Liver (tissue), 9 donors: Measurements from ENCODE around the gene ZNF410. TPM values are rescaled to one million over a fixed set of nuclear protein-coding genes. Genes with fewer than 3 reads are reported as not detected.

ENCODE experiments used
- DNase-seq: peaks from one replicate; pipeline ENCODE4 v3.0.0-alpha.2; 2017; ENCODE audit warnings: low spot score
- H3K27ac ChIP-seq, 2 donors: one replicate each; pipeline ENCODE4 v1.7.0; 2013; ENCODE audit warnings: inconsistent platforms in 2 of 2, low read length in 2 of 2, control low read depth in 1 of 2, low read depth in 1 of 2, mild to moderate bottlenecking in 1 of 2
- H3K27me3 ChIP-seq, 4 donors: one replicate each; pipeline versions ENCODE4 v1.6.1 to v1.7.0; 2013; ENCODE audit warnings: low read length in 3 of 4, inconsistent platforms in 1 of 4, mild to moderate bottlenecking in 1 of 4, moderate library complexity in 1 of 4; ENCODE audit not compliant: control insufficient read depth in 4 of 4, insufficient read depth in 4 of 4
- H3K36me3 ChIP-seq, 4 donors: one replicate each; pipeline versions ENCODE4 v1.6.1 to v1.7.0; 2013; ENCODE audit warnings: low read length in 3 of 4, mild to moderate bottlenecking in 3 of 4, low read depth in 1 of 4, moderate library complexity in 1 of 4; ENCODE audit not compliant: control insufficient read depth in 4 of 4, insufficient read depth in 3 of 4
- H3K4me1 ChIP-seq, 4 donors: one replicate each; pipeline versions ENCODE4 v1.6.1 to v1.7.0; 2013; ENCODE audit warnings: low read length in 3 of 4, mild to moderate bottlenecking in 3 of 4, moderate library complexity in 1 of 4; ENCODE audit not compliant: control insufficient read depth in 4 of 4, insufficient read depth in 4 of 4
- H3K4me3 ChIP-seq, 3 donors: one replicate each; pipeline versions ENCODE4 v1.6.1 to v1.7.0; 2013; ENCODE audit warnings: low read length in 3 of 3, control low read depth in 1 of 3, low read depth in 1 of 3, mild to moderate bottlenecking in 1 of 3
- H3K9ac ChIP-seq, 2 donors: one replicate each; pipeline ENCODE4 v1.7.0; 2013; ENCODE audit warnings: low read length in 2 of 2, mild to moderate bottlenecking in 2 of 2, moderate library complexity in 2 of 2, control low read depth in 1 of 2, low read depth in 1 of 2
- H3K9me3 ChIP-seq, 4 donors: one replicate each; pipeline versions ENCODE4 v1.6.1 to v1.7.0; 2013; ENCODE audit warnings: low read length in 3 of 4; ENCODE audit not compliant: control insufficient read depth in 4 of 4
- ATF3 ChIP-seq: IDR thresholded peaks from 2 replicates; pipeline ENCODE4 v1.6.1; 2016; ENCODE audit warnings: antibody characterized with exemption
- EGR1 ChIP-seq, 2 donors: IDR thresholded peaks; 2 replicates each; pipeline ENCODE4 v1.6.1; 2016 to 2018; ENCODE audit warnings: antibody characterized with exemption in 2 of 2, low read depth in 2 of 2
- FOXA1 ChIP-seq: IDR thresholded peaks from 2 replicates; pipeline ENCODE4 v1.6.1; 2016; ENCODE audit warnings: antibody characterized with exemption
- FOXA2 ChIP-seq: IDR thresholded peaks from 2 replicates; pipeline ENCODE4 v1.6.1; 2016; ENCODE audit warnings: antibody characterized with exemption
- GABPA ChIP-seq, 2 donors: IDR thresholded peaks in 1 of 2; conservative IDR thresholded peaks in 1 of 2; 2 replicates each; pipeline ENCODE4 v1.6.1; 2016; ENCODE audit warnings: antibody characterized with exemption in 2 of 2, mild to moderate bottlenecking in 1 of 2, moderate library complexity in 1 of 2
- HNF4A ChIP-seq, 2 donors: conservative IDR thresholded peaks; 2 replicates each; pipeline ENCODE4 v1.6.1; 2016; ENCODE audit warnings: antibody characterized with exemption in 2 of 2, mild to moderate bottlenecking in 2 of 2
- HNF4G ChIP-seq: IDR thresholded peaks from 2 replicates; pipeline ENCODE4 v1.6.1; 2016; ENCODE audit warnings: antibody characterized with exemption
- JUND ChIP-seq, 2 donors: IDR thresholded peaks; 2 replicates each; pipeline ENCODE4 v1.6.1; 2016; ENCODE audit warnings: antibody characterized with exemption in 2 of 2
- MAX ChIP-seq: IDR thresholded peaks from 2 replicates; pipeline ENCODE4 v1.6.1; 2016; ENCODE audit warnings: antibody characterized with exemption
- NR2F2 ChIP-seq: IDR thresholded peaks from 2 replicates; pipeline ENCODE4 v1.6.1; 2016; ENCODE audit warnings: antibody characterized with exemption
- RAD21 ChIP-seq, 2 donors: IDR thresholded peaks; 2 replicates each; pipeline ENCODE4 v1.6.1; 2016; ENCODE audit warnings: antibody characterized with exemption in 2 of 2, mild to moderate bottlenecking in 2 of 2
- RXRA ChIP-seq, 2 donors: IDR thresholded peaks; 2 replicates each; pipeline ENCODE4 v1.6.1; 2017 to 2018; ENCODE audit warnings: antibody characterized with exemption in 2 of 2, mild to moderate bottlenecking in 1 of 2
- SP1 ChIP-seq: IDR thresholded peaks from 2 replicates; pipeline ENCODE4 v1.6.1; 2018; ENCODE audit warnings: antibody characterized with exemption, mild to moderate bottlenecking
- TAF1 ChIP-seq: conservative IDR thresholded peaks from 2 replicates; pipeline ENCODE4 v1.6.1; 2016; ENCODE audit warnings: antibody characterized with exemption, mild to moderate bottlenecking
- YY1 ChIP-seq: IDR thresholded peaks from 2 replicates; pipeline ENCODE4 v1.6.1; 2016; ENCODE audit warnings: antibody characterized with exemption, mild to moderate bottlenecking
- WGBS: extraction: QIAGEN DNeasy Blood & Tissue Kit; methylation state at CpG from one replicate; pipeline ENCODE4 v1.1.7; 2013; 5-methylcytosine and 5-hydroxymethylcytosine counted together
- polyA plus RNA-seq, 2 donors: library from polyadenylated mRNA; stranded (reverse) in 1 of 2; unstranded in 1 of 2; fragments of 200-250 nt in 1 of 2; fragments of >200 nt in 1 of 2; fragmentation: Nextera tagmentation in 1 of 2; extraction: Ambion mirVana in 1 of 2; gene quantifications; one replicate each; pipeline versions ENCODE4 v1.2.1 to v1.2.3, GENCODE V29; 2013 to 2015
- total RNA-seq, 2 donors: library from RNA; depleted of rRNA; stranded (reverse); fragments of >200 nt; gene quantifications; one replicate each; pipeline ENCODE4 v1.2.3, GENCODE V29; 2014
- TF ChIP-seq, protein P1 (sequence below): IDR thresholded peaks from 2 replicates; pipeline ENCODE4 v1.6.1; 2016; ENCODE audit warnings: antibody characterized with exemption, mild to moderate bottlenecking
- TF ChIP-seq, protein P2 (sequence below): IDR thresholded peaks from 2 replicates; pipeline ENCODE4 v1.6.1; 2016; ENCODE audit warnings: antibody characterized with exemption
- TF ChIP-seq, protein P3 (sequence below): fragments of 150-350 bp; IDR thresholded peaks from 2 replicates; pipeline ENCODE4 v1.5.1; 2017; ENCODE audit warnings: improper control_type of control experiment, low read depth, low read length; ENCODE audit not compliant: missing input control
- donor health status: healthy.
- donor health status: healthy.
- donor health status: healthy.
- donor health status: healthy.
- donor health status: healthy.

The ZNF410 gene
- total and polyA plus RNA-seq, 4 donors: 11.2 to 33.0 (median 21.6) TPM

GRCh38 chr14:73903028-73903427 is 16.4 kb downstream of the ZNF410 start:
- TF ChIP-seq TAF1: no peak
- TF ChIP-seq RXRA (IDR thresholded peaks at IDR 0.05): no peak
- TF ChIP-seq HNF4G: no peak
- TF ChIP-seq HNF4A (conservative IDR thresholded peaks at IDR 0.05): no peak
- TF ChIP-seq YY1: no peak
- no peak for TF ChIP-seq EGR1 (IDR thresholded peaks at IDR 0.05; ENCODE audit: low read depth in 2 of 2)
- no peak for TF ChIP-seq MAX
- TF ChIP-seq, protein P1, sequence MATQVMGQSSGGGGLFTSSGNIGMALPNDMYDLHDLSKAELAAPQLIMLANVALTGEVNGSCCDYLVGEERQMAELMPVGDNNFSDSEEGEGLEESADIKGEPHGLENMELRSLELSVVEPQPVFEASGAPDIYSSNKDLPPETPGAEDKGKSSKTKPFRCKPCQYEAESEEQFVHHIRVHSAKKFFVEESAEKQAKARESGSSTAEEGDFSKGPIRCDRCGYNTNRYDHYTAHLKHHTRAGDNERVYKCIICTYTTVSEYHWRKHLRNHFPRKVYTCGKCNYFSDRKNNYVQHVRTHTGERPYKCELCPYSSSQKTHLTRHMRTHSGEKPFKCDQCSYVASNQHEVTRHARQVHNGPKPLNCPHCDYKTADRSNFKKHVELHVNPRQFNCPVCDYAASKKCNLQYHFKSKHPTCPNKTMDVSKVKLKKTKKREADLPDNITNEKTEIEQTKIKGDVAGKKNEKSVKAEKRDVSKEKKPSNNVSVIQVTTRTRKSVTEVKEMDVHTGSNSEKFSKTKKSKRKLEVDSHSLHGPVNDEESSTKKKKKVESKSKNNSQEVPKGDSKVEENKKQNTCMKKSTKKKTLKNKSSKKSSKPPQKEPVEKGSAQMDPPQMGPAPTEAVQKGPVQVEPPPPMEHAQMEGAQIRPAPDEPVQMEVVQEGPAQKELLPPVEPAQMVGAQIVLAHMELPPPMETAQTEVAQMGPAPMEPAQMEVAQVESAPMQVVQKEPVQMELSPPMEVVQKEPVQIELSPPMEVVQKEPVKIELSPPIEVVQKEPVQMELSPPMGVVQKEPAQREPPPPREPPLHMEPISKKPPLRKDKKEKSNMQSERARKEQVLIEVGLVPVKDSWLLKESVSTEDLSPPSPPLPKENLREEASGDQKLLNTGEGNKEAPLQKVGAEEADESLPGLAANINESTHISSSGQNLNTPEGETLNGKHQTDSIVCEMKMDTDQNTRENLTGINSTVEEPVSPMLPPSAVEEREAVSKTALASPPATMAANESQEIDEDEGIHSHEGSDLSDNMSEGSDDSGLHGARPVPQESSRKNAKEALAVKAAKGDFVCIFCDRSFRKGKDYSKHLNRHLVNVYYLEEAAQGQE: no peak
- Histone ChIP-seq H3K9me3 (no peaks in the 10 kb centered on the region), H3K4me3 (no peak overlapping the region), H3K9ac (no peak overlapping the region), H3K36me3 (peaks cover 10 to 61% (median 50%) of the 10 kb centered on the region in 4 donors), H3K27ac (no peak overlapping the region), H3K27me3 (no peaks in the 10 kb centered on the region), H3K4me1 (no peaks in the 10 kb centered on the region)
- no peak for DNase-seq
- 82% methylated on average over 3 of the region's 3 CpGs for WGBS

- Histone ChIP-seq H3K27ac (no peak overlapping the region), H3K9me3 (no peaks in the 10 kb centered on the region), H3K36me3 (peaks cover 5 to 67% (median 53%) of the 10 kb centered on the region in 4 donors), H3K4me1 (no peaks in the 10 kb centered on the region), H3K4me3 (no peak overlapping the region), H3K27me3 (no peaks in the 10 kb centered on the region), H3K9ac (no peak overlapping the region)
- DNase-seq: no peak
- no peak for TF ChIP-seq FOXA1
- TF ChIP-seq, protein P2, sequence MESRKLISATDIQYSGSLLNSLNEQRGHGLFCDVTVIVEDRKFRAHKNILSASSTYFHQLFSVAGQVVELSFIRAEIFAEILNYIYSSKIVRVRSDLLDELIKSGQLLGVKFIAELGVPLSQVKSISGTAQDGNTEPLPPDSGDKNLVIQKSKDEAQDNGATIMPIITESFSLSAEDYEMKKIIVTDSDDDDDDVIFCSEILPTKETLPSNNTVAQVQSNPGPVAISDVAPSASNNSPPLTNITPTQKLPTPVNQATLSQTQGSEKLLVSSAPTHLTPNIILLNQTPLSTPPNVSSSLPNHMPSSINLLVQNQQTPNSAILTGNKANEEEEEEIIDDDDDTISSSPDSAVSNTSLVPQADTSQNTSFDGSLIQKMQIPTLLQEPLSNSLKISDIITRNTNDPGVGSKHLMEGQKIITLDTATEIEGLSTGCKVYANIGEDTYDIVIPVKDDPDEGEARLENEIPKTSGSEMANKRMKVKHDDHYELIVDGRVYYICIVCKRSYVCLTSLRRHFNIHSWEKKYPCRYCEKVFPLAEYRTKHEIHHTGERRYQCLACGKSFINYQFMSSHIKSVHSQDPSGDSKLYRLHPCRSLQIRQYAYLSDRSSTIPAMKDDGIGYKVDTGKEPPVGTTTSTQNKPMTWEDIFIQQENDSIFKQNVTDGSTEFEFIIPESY: no peak
- no peak for TF ChIP-seq TAF1
- TF ChIP-seq, protein P1: no peak
- no peak for TF ChIP-seq HNF4A (conservative IDR thresholded peaks at IDR 0.05)
- no peak for TF ChIP-seq HNF4G
- TF ChIP-seq, protein P3, sequence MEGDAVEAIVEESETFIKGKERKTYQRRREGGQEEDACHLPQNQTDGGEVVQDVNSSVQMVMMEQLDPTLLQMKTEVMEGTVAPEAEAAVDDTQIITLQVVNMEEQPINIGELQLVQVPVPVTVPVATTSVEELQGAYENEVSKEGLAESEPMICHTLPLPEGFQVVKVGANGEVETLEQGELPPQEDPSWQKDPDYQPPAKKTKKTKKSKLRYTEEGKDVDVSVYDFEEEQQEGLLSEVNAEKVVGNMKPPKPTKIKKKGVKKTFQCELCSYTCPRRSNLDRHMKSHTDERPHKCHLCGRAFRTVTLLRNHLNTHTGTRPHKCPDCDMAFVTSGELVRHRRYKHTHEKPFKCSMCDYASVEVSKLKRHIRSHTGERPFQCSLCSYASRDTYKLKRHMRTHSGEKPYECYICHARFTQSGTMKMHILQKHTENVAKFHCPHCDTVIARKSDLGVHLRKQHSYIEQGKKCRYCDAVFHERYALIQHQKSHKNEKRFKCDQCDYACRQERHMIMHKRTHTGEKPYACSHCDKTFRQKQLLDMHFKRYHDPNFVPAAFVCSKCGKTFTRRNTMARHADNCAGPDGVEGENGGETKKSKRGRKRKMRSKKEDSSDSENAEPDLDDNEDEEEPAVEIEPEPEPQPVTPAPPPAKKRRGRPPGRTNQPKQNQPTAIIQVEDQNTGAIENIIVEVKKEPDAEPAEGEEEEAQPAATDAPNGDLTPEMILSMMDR: no peak
- no peak for TF ChIP-seq SP1
- TF ChIP-seq JUND (IDR thresholded peaks at IDR 0.05): no peak
- TF ChIP-seq MAX: no peak
- no peak for TF ChIP-seq YY1
- TF ChIP-seq EGR1 (IDR thresholded peaks at IDR 0.05; ENCODE audit: low read depth in 2 of 2): no peak
- no peak for TF ChIP-seq RAD21 (IDR thresholded peaks at IDR 0.05)
- no peak for TF ChIP-seq RXRA (IDR thresholded peaks at IDR 0.05)
- TF ChIP-seq NR2F2: no peak
- no peak for TF ChIP-seq ATF3
- no peak for TF ChIP-seq GABPA (IDR thresholded peaks at IDR 0.05 in 1 of 2, conservative IDR thresholded peaks at IDR 0.05 in 1 of 2)
- no peak for TF ChIP-seq FOXA2
- WGBS: 99% methylated on average over 1 of the region's 1 CpG
Measured at GRCh38 chr14:73909681-73910080, 23.0 kb downstream of the ZNF410 start.
